Retinal pigment epithelial cell (primary cell): Measurements from ENCODE around the gene FOXB2.

Experiments
- DNase-seq: peaks from one replicate; pipeline ENCODE4 v3.0.0-alpha.2; 2010; ENCODE audit warnings: low read depth
- H3K4me3 ChIP-seq: 2 replicates; pipeline ENCODE4 v1.5.1; 2011; ENCODE audit warnings: mild to moderate bottlenecking, low read length, control low read depth, moderate library complexity
- CTCF ChIP-seq: conservative IDR thresholded peaks from 2 replicates; pipeline ENCODE4 v1.5.1; 2011; ENCODE audit warnings: low read depth, low read length, control low read depth, inconsistent platforms

FOXB2 gene

GRCh38 chr9:76988941-76989340 lies 30.5 kb upstream of the FOXB2 start:
- no peak overlapping the region for H3K4me3 ChIP-seq
- no peak for DNase-seq
- TF ChIP-seq CTCF = no peak

DNA sequence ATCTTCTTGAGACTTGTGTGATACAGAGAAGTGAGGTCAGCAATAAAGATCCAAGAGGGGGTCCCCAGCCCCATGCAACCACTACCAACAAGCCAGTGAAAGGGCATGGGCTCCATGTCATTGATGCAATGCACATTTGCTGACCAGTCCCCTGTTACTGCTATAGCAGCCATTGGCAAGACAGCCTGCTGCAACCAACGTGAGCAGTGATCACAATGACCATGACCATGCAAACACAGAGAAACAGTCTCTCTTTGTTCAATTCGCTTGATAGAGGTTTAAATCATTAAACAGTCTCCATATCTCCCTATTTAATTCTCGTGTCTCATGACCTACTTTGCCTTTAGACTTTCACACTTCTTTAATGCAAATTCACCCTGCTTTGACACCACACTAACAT lies 30.0 kb upstream of the FOXB2 start:
- H3K4me3 ChIP-seq = no peak overlapping the region
- no peak for TF ChIP-seq CTCF
- DNase-seq = no peak

- H3K4me3 ChIP-seq = no peak overlapping the region
- peak; percentile 73 for TF ChIP-seq CTCF
- no peak for DNase-seq
These were observed 22.8 kb upstream of the FOXB2 start for GRCh38 chr9:76996700-76997099.

DNA sequence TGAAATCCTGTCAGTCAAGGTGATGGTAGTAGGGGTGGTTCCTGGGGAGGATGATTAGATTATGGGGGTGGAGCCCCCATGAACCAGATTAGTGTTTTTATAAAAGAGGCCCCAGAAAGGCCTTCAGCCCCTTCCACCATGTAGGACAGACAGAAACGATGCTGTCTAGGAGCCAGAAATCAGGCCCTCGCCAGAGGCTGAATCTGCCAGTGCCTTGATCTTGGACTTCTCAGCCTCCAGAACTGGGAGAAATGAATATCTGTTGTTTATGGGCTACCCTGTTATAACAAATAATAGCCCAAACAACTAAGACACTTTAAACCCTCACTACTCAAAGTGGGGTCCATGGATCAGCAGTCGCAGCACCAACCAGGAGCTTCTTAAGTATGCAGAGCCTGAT lies 20.2 kb upstream of the FOXB2 start:
- no peak overlapping the region for H3K4me3 ChIP-seq
- TF ChIP-seq CTCF = no peak
- DNase-seq = no peak

DNA sequence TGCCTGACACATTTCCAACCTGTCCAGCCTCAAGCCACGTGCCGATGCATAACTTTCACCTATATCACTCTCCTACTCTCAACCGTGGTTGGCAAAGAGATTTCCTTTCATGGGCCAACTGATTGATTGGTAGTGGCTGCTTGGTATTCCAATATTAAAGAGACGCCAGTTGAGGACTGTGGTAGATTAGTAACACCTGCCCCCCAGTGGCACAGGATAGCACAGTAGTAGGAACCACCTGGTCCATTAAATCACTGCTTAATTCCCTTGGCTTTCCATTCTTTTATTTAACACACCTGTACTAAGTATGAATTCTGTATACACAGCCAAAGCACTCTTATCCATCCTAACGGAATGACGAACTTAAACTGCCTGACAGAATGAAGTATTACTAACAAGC lies 19.1 kb upstream of the FOXB2 start:
- no peak for TF ChIP-seq CTCF
- H3K4me3 ChIP-seq = no peak overlapping the region
- no peak for DNase-seq

GRCh38 chr9:77003366-77003765 lies 16.1 kb upstream of the FOXB2 start:
- DNase-seq = no peak
- no peak for TF ChIP-seq CTCF
- no peak overlapping the region for H3K4me3 ChIP-seq

DNA sequence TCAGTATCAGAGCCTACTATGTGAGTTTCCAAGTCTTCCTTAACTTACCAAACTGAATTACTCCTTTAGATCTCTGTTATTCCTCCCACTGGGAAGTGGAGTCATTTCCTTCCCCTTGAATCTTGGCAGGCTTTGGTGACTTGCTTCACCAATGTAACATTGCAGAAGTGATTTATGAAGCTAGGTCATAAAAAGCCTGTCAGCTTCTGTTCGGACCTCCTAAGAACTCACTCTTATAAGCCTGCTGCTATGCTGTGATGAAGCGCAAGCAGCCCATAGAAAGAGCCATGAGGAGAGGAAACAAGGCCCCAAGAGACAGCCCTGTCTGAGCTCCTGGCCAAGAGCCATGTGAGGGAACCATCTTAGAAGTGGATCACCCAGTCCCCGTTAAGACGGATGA lies 14.2 kb upstream of the FOXB2 start:
- no peak for DNase-seq
- H3K4me3 ChIP-seq = no peak overlapping the region
- TF ChIP-seq CTCF = no peak
